ENCODE data around the gene LAMA3.

LAMA3 gene

GRCh38 chr18:23776306-23776705, 87.1 kb downstream of the LAMA3 start:
- H3K4me1 ChIP-seq (ENCODE audit: insufficient read depth, low read length): peaks cover 6% of the 10 kb centered on the region
- no peaks in the 10 kb centered on the region for H3K36me3 ChIP-seq (ENCODE audit: insufficient read depth, low read length)
- H3K9me3 ChIP-seq (ENCODE audit: control insufficient read depth, insufficient read depth, low read length): no peaks in the 10 kb centered on the region
- H3K9ac ChIP-seq (ENCODE audit: low read depth, low read length): no peak overlapping the region

- Histone ChIP-seq H3K4me1 (ENCODE audit: insufficient read depth, low read length) (peaks cover 6% of the 10 kb centered on the region), H3K9ac (ENCODE audit: low read depth, low read length) (no peak overlapping the region), H3K36me3 (ENCODE audit: insufficient read depth, low read length) (no peaks in the 10 kb centered on the region), H3K9me3 (ENCODE audit: control insufficient read depth, insufficient read depth, low read length) (no peaks in the 10 kb centered on the region)
Measured at GRCh38 chr18:23778828-23779227, 89.6 kb downstream of the LAMA3 start.

- Histone ChIP-seq H3K9me3 (ENCODE audit: control insufficient read depth, insufficient read depth, low read length) (no peaks in the 10 kb centered on the region), H3K4me1 (ENCODE audit: insufficient read depth, low read length) (peaks cover 11% of the 10 kb centered on the region), H3K36me3 (ENCODE audit: insufficient read depth, low read length) (no peaks in the 10 kb centered on the region), H3K9ac (ENCODE audit: low read depth, low read length) (no peak overlapping the region)
Measured at GRCh38 chr18:23779696-23780303, 90.5 kb downstream of the LAMA3 start.

GRCh38 chr18:23784832-23785245, 95.6 kb downstream of the LAMA3 start:
- H3K9me3 ChIP-seq (ENCODE audit: control insufficient read depth, insufficient read depth, low read length): no peaks in the 10 kb centered on the region
- no peak overlapping the region for H3K9ac ChIP-seq (ENCODE audit: low read depth, low read length)
- no peaks in the 10 kb centered on the region for H3K36me3 ChIP-seq (ENCODE audit: insufficient read depth, low read length)
- H3K4me1 ChIP-seq (ENCODE audit: insufficient read depth, low read length): peaks cover 18% of the 10 kb centered on the region

GRCh38 chr18:23793051-23793450, 103.8 kb downstream of the LAMA3 start:
- Histone ChIP-seq H3K36me3 (ENCODE audit: insufficient read depth, low read length) (no peaks in the 10 kb centered on the region), H3K9ac (ENCODE audit: low read depth, low read length) (no peak overlapping the region), H3K9me3 (ENCODE audit: control insufficient read depth, insufficient read depth, low read length) (peaks cover 4% of the 10 kb centered on the region; the same call in 1 of the 2 replicates), H3K4me1 (ENCODE audit: insufficient read depth, low read length) (no peaks in the 10 kb centered on the region)

GRCh38 chr18:23793985-23794867, 105.0 kb downstream of the LAMA3 start:
- Histone ChIP-seq H3K9me3 (ENCODE audit: control insufficient read depth, insufficient read depth, low read length) (peaks cover 4% of the 10 kb centered on the region; the same call in 1 of the 2 replicates), H3K36me3 (ENCODE audit: insufficient read depth, low read length) (no peaks in the 10 kb centered on the region), H3K4me1 (ENCODE audit: insufficient read depth, low read length) (no peaks in the 10 kb centered on the region), H3K9ac (ENCODE audit: low read depth, low read length) (no peak overlapping the region)

- Histone ChIP-seq H3K4me1 (ENCODE audit: insufficient read depth, low read length) (no peaks in the 10 kb centered on the region), H3K36me3 (ENCODE audit: insufficient read depth, low read length) (no peaks in the 10 kb centered on the region), H3K9me3 (ENCODE audit: control insufficient read depth, insufficient read depth, low read length) (no peaks in the 10 kb centered on the region; the same call in 1 of the 2 replicates), H3K9ac (ENCODE audit: low read depth, low read length) (no peak overlapping the region)
Measured at GRCh38 chr18:23798249-23798648, 109.0 kb downstream of the LAMA3 start.

- H3K4me1 ChIP-seq (ENCODE audit: insufficient read depth, low read length): no peaks in the 10 kb centered on the region
- H3K36me3 ChIP-seq (ENCODE audit: insufficient read depth, low read length): no peaks in the 10 kb centered on the region
- no peaks in the 10 kb centered on the region; the same call in 1 of the 2 replicates for H3K9me3 ChIP-seq (ENCODE audit: control insufficient read depth, insufficient read depth, low read length)
- no peak overlapping the region for H3K9ac ChIP-seq (ENCODE audit: low read depth, low read length)
Measured at GRCh38 chr18:23798824-23799223, 109.6 kb downstream of the LAMA3 start.

GRCh38 chr18:23799540-23799939, 110.3 kb downstream of the LAMA3 start:
- Histone ChIP-seq H3K36me3 (ENCODE audit: insufficient read depth, low read length) (no peaks in the 10 kb centered on the region), H3K9me3 (ENCODE audit: control insufficient read depth, insufficient read depth, low read length) (no peaks in the 10 kb centered on the region; the same call in 1 of the 2 replicates), H3K4me1 (ENCODE audit: insufficient read depth, low read length) (no peaks in the 10 kb centered on the region), H3K9ac (ENCODE audit: low read depth, low read length) (no peak overlapping the region)

GRCh38 chr18:23800902-23801301, 111.6 kb downstream of the LAMA3 start:
- H3K9ac ChIP-seq (ENCODE audit: low read depth, low read length): no peak overlapping the region
- no peaks in the 10 kb centered on the region for H3K36me3 ChIP-seq (ENCODE audit: insufficient read depth, low read length)
- no peaks in the 10 kb centered on the region for H3K4me1 ChIP-seq (ENCODE audit: insufficient read depth, low read length)
- H3K9me3 ChIP-seq (ENCODE audit: control insufficient read depth, insufficient read depth, low read length): no peaks in the 10 kb centered on the region; the same call in 1 of the 2 replicates

GRCh38 chr18:23802817-23803216, 113.6 kb downstream of the LAMA3 start:
- Histone ChIP-seq H3K4me1 (ENCODE audit: insufficient read depth, low read length) (no peaks in the 10 kb centered on the region), H3K9ac (ENCODE audit: low read depth, low read length) (no peak overlapping the region), H3K36me3 (ENCODE audit: insufficient read depth, low read length) (no peaks in the 10 kb centered on the region), H3K9me3 (ENCODE audit: control insufficient read depth, insufficient read depth, low read length) (no peaks in the 10 kb centered on the region)

GRCh38 chr18:23803755-23804154, 114.5 kb downstream of the LAMA3 start:
- H3K9me3 ChIP-seq (ENCODE audit: control insufficient read depth, insufficient read depth, low read length): no peaks in the 10 kb centered on the region
- no peaks in the 10 kb centered on the region for H3K4me1 ChIP-seq (ENCODE audit: insufficient read depth, low read length)
- no peaks in the 10 kb centered on the region for H3K36me3 ChIP-seq (ENCODE audit: insufficient read depth, low read length)
- no peak overlapping the region for H3K9ac ChIP-seq (ENCODE audit: low read depth, low read length)

GRCh38 chr18:23805898-23806297, 116.6 kb downstream of the LAMA3 start:
- Histone ChIP-seq H3K4me1 (ENCODE audit: insufficient read depth, low read length) (no peaks in the 10 kb centered on the region), H3K9ac (ENCODE audit: low read depth, low read length) (no peak overlapping the region), H3K9me3 (ENCODE audit: control insufficient read depth, insufficient read depth, low read length) (no peaks in the 10 kb centered on the region), H3K36me3 (ENCODE audit: insufficient read depth, low read length) (no peaks in the 10 kb centered on the region)

- peaks cover 2% of the 10 kb centered on the region; the same call in 1 of the 2 replicates for H3K4me1 ChIP-seq (ENCODE audit: insufficient read depth, low read length)
- no peak overlapping the region for H3K9ac ChIP-seq (ENCODE audit: low read depth, low read length)
- no peaks in the 10 kb centered on the region for H3K36me3 ChIP-seq (ENCODE audit: insufficient read depth, low read length)
- no peaks in the 10 kb centered on the region for H3K9me3 ChIP-seq (ENCODE audit: control insufficient read depth, insufficient read depth, low read length)
Measured at GRCh38 chr18:23809415-23809814, 120.2 kb downstream of the LAMA3 start.

GRCh38 chr18:23810396-23810795, 121.1 kb downstream of the LAMA3 start:
- Histone ChIP-seq H3K4me1 (ENCODE audit: insufficient read depth, low read length) (peaks cover 7% of the 10 kb centered on the region), H3K9me3 (ENCODE audit: control insufficient read depth, insufficient read depth, low read length) (no peaks in the 10 kb centered on the region), H3K9ac (ENCODE audit: low read depth, low read length) (no peak overlapping the region), H3K36me3 (ENCODE audit: insufficient read depth, low read length) (no peaks in the 10 kb centered on the region)
